Cardiac fibroblast (primary cell): ENCODE data around the gene IGSF9B.

Experiments
- DNase-seq, 2 donors: peaks; one replicate each; pipeline versions ENCODE4 v3.0.0 to v3.0.0-alpha.2; 2010; ENCODE audit warnings: low read depth in 2 of 2
- H3K4me3 ChIP-seq, 2 donors: replicated peaks in 1 of 2; 1 replicate in 1 of 2; 2 replicates in 1 of 2; pipeline ENCODE4 v1.5.1; 2011; ENCODE audit warnings: low read depth in 2 of 2, low read length in 2 of 2, mild to moderate bottlenecking in 2 of 2, moderate library complexity in 1 of 2
- TF ChIP-seq, protein P1 (sequence below): IDR thresholded peaks from one replicate; pipeline ENCODE4 v1.5.1; 2011; ENCODE audit warnings: low read depth, mild to moderate bottlenecking, low read length, inconsistent platforms

Gene IGSF9B

GRCh38 chr11:133999355-133999754 lies 42.6 kb upstream of the IGSF9B start:
- TF ChIP-seq, protein P1, sequence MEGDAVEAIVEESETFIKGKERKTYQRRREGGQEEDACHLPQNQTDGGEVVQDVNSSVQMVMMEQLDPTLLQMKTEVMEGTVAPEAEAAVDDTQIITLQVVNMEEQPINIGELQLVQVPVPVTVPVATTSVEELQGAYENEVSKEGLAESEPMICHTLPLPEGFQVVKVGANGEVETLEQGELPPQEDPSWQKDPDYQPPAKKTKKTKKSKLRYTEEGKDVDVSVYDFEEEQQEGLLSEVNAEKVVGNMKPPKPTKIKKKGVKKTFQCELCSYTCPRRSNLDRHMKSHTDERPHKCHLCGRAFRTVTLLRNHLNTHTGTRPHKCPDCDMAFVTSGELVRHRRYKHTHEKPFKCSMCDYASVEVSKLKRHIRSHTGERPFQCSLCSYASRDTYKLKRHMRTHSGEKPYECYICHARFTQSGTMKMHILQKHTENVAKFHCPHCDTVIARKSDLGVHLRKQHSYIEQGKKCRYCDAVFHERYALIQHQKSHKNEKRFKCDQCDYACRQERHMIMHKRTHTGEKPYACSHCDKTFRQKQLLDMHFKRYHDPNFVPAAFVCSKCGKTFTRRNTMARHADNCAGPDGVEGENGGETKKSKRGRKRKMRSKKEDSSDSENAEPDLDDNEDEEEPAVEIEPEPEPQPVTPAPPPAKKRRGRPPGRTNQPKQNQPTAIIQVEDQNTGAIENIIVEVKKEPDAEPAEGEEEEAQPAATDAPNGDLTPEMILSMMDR = no peak
- H3K4me3 ChIP-seq = no peak overlapping the region
- no peak for DNase-seq

GRCh38 chr11:133997554-133997953 lies 40.8 kb upstream of the IGSF9B start:
- TF ChIP-seq, protein P1 = no peak
- H3K4me3 ChIP-seq = no peak overlapping the region
- DNase-seq = no peak

- no peak overlapping the region for H3K4me3 ChIP-seq
- no peak for DNase-seq
- TF ChIP-seq, protein P1 = no peak
Measured at GRCh38 chr11:133996671-133997070, 39.9 kb upstream of the IGSF9B start.

GRCh38 chr11:133995066-133995465 lies 38.3 kb upstream of the IGSF9B start:
- no peak overlapping the region for H3K4me3 ChIP-seq
- no peak for DNase-seq

GRCh38 chr11:133993921-133994320 lies 37.2 kb upstream of the IGSF9B start:
- no peak for DNase-seq
- no peak overlapping the region for H3K4me3 ChIP-seq
- TF ChIP-seq, protein P1 = no peak

More at GRCh38 chr11:133995066-133995465, 38.3 kb upstream of the IGSF9B start:
- TF ChIP-seq, protein P1 = no peak

DNA sequence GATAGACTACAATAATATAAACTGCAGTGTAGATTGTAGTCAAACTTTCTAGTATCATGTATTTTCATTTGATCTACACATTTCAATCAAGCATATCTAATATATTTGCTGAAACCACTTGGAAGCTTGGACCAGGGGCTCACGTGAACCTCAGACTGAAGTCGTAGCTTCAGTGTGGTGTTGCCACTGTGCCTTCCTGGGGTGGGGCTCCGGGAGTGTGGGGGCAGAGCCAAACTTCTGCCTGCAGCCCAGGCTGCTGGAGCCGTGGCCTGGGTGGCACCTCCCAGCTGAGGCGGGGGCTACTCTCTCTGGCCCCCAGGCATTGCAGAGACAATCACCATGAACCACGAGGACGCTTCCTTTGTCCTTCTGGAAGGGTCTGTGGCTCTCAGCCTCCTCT lies 36.3 kb upstream of the IGSF9B start:
- no peak for DNase-seq
- no peak overlapping the region for H3K4me3 ChIP-seq
- TF ChIP-seq, protein P1 = no peak

DNA sequence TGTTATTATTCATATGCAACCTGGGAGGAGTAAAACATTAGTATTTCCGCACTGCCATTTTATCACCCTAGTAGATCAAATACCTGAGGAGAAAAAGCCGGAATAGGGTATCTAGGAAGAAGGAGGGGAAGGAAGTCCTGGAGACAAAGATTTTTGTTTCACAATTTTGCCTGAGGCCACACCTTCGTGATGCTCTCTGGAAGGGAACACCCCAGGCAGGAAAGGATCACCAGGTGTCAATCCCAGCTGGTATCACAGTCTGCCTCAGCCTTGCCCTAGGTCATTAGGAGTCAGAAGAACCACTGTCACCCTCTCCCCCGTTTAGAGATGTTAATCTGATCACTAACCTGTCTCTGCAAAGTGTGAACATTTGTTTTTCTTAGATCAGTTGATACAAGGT lies 35.4 kb upstream of the IGSF9B start:
- TF ChIP-seq, protein P1 = no peak
- H3K4me3 ChIP-seq = no peak overlapping the region

More for the DNA sequence above, 35.4 kb upstream of the IGSF9B start:
- no peak for DNase-seq
